Measurements from ENCODE around the gene SNAPC3.

Gene SNAPC3

GRCh38 chr9:15499139-15499538 is 76.5 kb downstream of the SNAPC3 start:
- H3K9ac ChIP-seq (ENCODE audit: low read length) = no peak overlapping the region
- no peak overlapping the region for H3K27ac ChIP-seq (ENCODE audit: low read depth, low read length)
- H3K9me3 ChIP-seq (ENCODE audit: low read length) = no peaks in the 10 kb centered on the region
- H3K36me3 ChIP-seq (ENCODE audit: insufficient read depth, low read length) = peaks cover 8% of the 10 kb centered on the region
- H3K4me1 ChIP-seq (ENCODE audit: insufficient read depth, low read length) = no peaks in the 10 kb centered on the region
- no peak overlapping the region for H3K4me3 ChIP-seq (ENCODE audit: low read depth in 1 of 2, low read length in 2 of 2)
- H3K27me3 ChIP-seq (ENCODE audit: control insufficient read depth in 1 of 2, insufficient read depth in 2 of 2, low read length in 2 of 2) = no peaks in the 10 kb centered on the region

GRCh38 chr9:15501179-15501578 is 78.5 kb downstream of the SNAPC3 start:
- H3K27me3 ChIP-seq (ENCODE audit: control insufficient read depth in 1 of 2, insufficient read depth in 2 of 2, low read length in 2 of 2) = no peaks in the 10 kb centered on the region
- H3K4me3 ChIP-seq (ENCODE audit: low read depth in 1 of 2, low read length in 2 of 2) = no peak overlapping the region
- no peaks in the 10 kb centered on the region for H3K9me3 ChIP-seq (ENCODE audit: low read length)
- no peak overlapping the region for H3K27ac ChIP-seq (ENCODE audit: low read depth, low read length)
- no peak overlapping the region for H3K9ac ChIP-seq (ENCODE audit: low read length)
- no peaks in the 10 kb centered on the region for H3K4me1 ChIP-seq (ENCODE audit: insufficient read depth, low read length)
- H3K36me3 ChIP-seq (ENCODE audit: insufficient read depth, low read length) = peaks cover 24% of the 10 kb centered on the region

DNA sequence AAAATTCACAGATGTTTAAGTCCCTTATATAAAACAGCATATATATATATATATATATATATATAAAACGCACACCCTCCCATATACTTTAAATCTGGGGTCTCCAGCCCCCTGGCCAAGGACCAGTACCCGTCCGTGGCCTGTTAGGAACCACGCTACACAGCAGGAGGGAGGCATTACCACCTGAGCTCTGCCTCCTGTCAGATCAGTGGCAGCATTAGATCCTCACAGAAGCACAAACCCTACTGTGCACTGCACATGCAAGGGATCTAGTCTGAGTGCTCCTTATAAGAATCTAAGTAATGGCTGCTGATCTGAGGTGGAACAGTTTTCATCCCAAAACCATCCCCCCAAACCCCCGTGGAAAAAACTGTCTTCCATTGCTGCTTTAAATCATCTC is 79.1 kb downstream of the SNAPC3 start:
- Histone ChIP-seq H3K9ac (ENCODE audit: low read length) (no peak overlapping the region), H3K27me3 (ENCODE audit: control insufficient read depth in 1 of 2, insufficient read depth in 2 of 2, low read length in 2 of 2) (no peaks in the 10 kb centered on the region), H3K27ac (ENCODE audit: low read depth, low read length) (no peak overlapping the region), H3K36me3 (ENCODE audit: insufficient read depth, low read length) (peaks cover 29% of the 10 kb centered on the region), H3K9me3 (ENCODE audit: low read length) (no peaks in the 10 kb centered on the region), H3K4me1 (ENCODE audit: insufficient read depth, low read length) (no peaks in the 10 kb centered on the region), H3K4me3 (ENCODE audit: low read depth in 1 of 2, low read length in 2 of 2) (no peak overlapping the region)

DNA sequence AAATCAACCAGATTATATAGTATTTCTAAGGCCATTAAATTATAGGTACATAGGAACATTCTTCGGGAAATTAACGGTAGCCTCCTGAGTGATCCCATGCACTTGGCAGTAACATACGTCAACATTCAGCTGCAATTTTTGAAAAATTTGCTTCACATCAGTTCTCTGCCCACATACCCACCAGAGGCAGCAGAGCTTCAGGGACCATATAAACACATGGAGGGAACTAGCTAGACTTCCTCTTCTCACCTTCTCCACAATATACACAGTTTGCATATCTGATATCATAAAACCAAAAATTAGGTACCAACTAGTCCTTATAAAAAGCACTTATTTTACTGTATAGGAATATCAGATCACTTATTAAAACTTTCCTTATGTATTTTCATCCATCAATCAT is 83.2 kb downstream of the SNAPC3 start:
- H3K9ac ChIP-seq (ENCODE audit: low read length) = no peak overlapping the region
- H3K4me1 ChIP-seq (ENCODE audit: insufficient read depth, low read length) = peaks cover 17% of the 10 kb centered on the region
- H3K4me3 ChIP-seq (ENCODE audit: low read depth in 1 of 2, low read length in 2 of 2) = no peak overlapping the region
- no peaks in the 10 kb centered on the region for H3K9me3 ChIP-seq (ENCODE audit: low read length)
- peaks cover 34% of the 10 kb centered on the region for H3K36me3 ChIP-seq (ENCODE audit: insufficient read depth, low read length)
- no peak overlapping the region for H3K27ac ChIP-seq (ENCODE audit: low read depth, low read length)
- H3K27me3 ChIP-seq (ENCODE audit: control insufficient read depth in 1 of 2, insufficient read depth in 2 of 2, low read length in 2 of 2) = no peaks in the 10 kb centered on the region

GRCh38 chr9:15509931-15510788 is 87.5 kb downstream of the SNAPC3 start:
- Histone ChIP-seq H3K27ac (ENCODE audit: low read depth, low read length) (peak overlapping the region; percentile 75), H3K9ac (ENCODE audit: low read length) (peak overlapping the region; percentile 70), H3K9me3 (ENCODE audit: low read length) (no peaks in the 10 kb centered on the region), H3K4me1 (ENCODE audit: insufficient read depth, low read length) (peaks cover 17% of the 10 kb centered on the region), H3K27me3 (ENCODE audit: control insufficient read depth in 1 of 2, insufficient read depth in 2 of 2, low read length in 2 of 2) (no peaks in the 10 kb centered on the region), H3K4me3 (ENCODE audit: low read depth in 1 of 2, low read length in 2 of 2) (peak overlapping the region; percentile 82 to 90), H3K36me3 (ENCODE audit: insufficient read depth, low read length) (peaks cover 21% of the 10 kb centered on the region)

DNA sequence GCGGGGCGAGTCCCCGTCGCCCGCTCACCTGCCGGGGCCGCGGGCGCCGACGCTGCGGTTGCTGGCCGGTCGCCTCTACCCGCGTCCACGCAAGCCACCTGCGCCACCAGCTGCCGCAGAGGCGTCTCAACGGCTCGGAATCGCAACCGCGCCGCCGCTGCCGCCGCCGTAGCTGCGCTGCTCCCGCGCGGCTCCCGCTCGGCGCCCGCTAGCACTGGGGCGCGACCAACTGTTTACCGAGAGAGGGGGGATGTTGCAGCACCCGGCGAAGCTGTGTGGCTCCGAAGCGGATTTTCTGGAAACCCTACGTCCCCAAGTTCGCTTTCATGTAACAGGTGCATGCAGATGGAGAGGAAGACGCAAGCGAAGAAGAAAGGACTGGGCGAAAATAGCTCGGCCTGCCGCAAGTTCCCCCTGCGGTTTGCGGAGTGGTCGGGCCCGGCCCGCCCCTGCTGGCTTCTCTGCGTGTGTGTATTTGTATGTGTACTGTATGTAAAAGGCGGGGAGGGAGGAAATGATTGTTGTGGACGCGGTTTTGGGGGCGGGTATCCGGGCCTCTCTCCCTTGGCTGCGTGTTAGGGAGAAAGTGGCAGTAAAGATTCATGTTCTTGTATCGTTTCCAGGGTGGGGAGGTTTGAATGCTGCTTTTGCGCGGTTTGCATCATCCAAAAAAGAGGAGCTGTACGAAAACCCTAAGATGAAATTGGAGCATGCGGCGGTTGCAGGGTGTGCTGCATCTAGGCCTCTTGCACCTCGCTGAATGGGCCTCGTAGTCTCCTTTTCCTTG is 88.3 kb downstream of the SNAPC3 start, which contains the start of gene PSIP1:
Gene PSIP1, minus strand, starts transcription at position 182 of the 787 bp plus-strand sequence. CDS start 782 bp downstream, outside the sequence.
- Histone ChIP-seq H3K27ac (ENCODE audit: low read depth, low read length) (peak within 1 kb of the TSS; percentile 75), H3K9ac (ENCODE audit: low read length) (peak within 1 kb of the TSS; percentile 70), H3K9me3 (ENCODE audit: low read length) (no peaks in the 10 kb centered on the region), H3K4me3 (ENCODE audit: low read depth in 1 of 2, low read length in 2 of 2) (peak within 1 kb of the TSS; percentile 82 to 90), H3K4me1 (ENCODE audit: insufficient read depth, low read length) (peaks cover 17% of the 10 kb centered on the region), H3K27me3 (ENCODE audit: control insufficient read depth in 1 of 2, insufficient read depth in 2 of 2, low read length in 2 of 2) (no peaks in the 10 kb centered on the region), H3K36me3 (ENCODE audit: insufficient read depth, low read length) (peaks cover 14% of the 10 kb centered on the region)
